Measurements from ENCODE around the gene NREP.
A peak's percentile ranks its signal among the peaks of the same experiment; 100 is the strongest.

The NREP gene

DNA sequence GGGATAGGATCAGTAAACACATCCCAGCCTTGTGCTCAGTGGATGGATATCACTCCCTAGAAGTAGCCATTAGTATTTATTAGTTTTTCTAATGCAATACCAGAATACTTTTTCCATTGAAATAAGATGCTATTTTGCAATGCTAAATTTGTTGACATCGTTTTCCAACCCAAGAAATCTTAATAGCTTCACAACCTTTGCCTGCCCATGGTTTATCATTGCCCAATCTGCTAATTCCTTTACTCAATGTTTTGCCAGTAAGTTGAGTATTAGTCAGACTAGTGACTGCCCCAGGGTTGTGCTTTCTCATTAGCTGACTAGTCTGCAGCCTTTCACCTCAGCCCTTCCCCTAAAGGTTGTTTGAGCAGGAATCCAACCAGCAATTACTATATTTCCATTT, 62.9 kb downstream of the NREP start:
- no peaks in the 10 kb centered on the region for H3K36me3 ChIP-seq
- no peak overlapping the region for H3K27ac ChIP-seq
- no peaks in the 10 kb centered on the region for H3K9me3 ChIP-seq (ENCODE audit: severe bottlenecking)
- no peak for DNase-seq
- H3K4me3 ChIP-seq (ENCODE audit: low read depth, low read length) = no peak overlapping the region
- no peaks in the 10 kb centered on the region for H3K27me3 ChIP-seq (ENCODE audit: insufficient read depth, low read depth, severe bottlenecking)
- TF ChIP-seq, protein P1, sequence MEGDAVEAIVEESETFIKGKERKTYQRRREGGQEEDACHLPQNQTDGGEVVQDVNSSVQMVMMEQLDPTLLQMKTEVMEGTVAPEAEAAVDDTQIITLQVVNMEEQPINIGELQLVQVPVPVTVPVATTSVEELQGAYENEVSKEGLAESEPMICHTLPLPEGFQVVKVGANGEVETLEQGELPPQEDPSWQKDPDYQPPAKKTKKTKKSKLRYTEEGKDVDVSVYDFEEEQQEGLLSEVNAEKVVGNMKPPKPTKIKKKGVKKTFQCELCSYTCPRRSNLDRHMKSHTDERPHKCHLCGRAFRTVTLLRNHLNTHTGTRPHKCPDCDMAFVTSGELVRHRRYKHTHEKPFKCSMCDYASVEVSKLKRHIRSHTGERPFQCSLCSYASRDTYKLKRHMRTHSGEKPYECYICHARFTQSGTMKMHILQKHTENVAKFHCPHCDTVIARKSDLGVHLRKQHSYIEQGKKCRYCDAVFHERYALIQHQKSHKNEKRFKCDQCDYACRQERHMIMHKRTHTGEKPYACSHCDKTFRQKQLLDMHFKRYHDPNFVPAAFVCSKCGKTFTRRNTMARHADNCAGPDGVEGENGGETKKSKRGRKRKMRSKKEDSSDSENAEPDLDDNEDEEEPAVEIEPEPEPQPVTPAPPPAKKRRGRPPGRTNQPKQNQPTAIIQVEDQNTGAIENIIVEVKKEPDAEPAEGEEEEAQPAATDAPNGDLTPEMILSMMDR (IDR thresholded peaks at IDR 0.05; ENCODE audit: low read depth, low read length) = no peak

DNA sequence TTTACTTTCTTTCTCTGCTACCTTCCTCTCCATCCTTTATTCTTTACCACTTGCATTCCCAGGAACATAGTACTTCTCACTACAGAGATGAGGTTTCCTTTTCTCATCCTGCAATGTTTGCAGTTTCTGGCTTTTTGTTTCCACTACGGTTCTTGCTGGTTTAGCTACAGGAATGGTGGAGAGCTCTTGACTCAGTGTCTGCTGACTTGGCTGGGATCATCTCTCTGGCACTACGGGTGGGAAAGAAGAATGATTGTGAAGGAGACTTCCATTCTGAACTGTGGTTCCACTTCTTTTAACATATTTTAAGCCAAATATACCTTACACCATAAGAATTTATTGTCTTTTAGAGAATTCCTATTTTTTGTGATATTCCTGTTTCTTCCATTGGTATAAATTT, 65.1 kb downstream of the NREP start:
- H3K36me3 ChIP-seq = no peaks in the 10 kb centered on the region
- no peak overlapping the region for H3K27ac ChIP-seq
- H3K27me3 ChIP-seq (ENCODE audit: insufficient read depth, low read depth, severe bottlenecking) = no peaks in the 10 kb centered on the region
- TF ChIP-seq, protein P1 (IDR thresholded peaks at IDR 0.05; ENCODE audit: low read depth, low read length) = no peak
- no peaks in the 10 kb centered on the region for H3K9me3 ChIP-seq (ENCODE audit: severe bottlenecking)
- no peak for DNase-seq
- no peak overlapping the region for H3K4me3 ChIP-seq (ENCODE audit: low read depth, low read length)

DNA sequence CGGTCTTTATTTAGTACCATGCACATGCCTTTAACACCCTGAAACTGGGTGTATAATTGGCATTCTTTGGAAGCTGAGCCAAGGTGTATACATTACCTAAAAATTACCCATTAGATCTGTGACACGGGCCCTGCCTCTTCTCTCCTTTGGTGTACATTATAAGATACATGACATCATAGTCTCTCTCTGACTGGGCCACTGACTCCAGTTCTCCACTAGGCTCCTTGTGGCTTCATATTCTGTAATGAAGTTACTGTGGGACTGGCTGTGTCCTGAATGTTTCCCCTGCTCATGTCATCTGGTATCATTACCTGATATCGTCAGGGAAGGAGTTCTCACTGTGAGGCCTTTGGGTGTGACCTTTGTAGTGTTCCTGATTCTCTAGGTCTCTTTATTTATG, 65.5 kb downstream of the NREP start:
- Histone ChIP-seq H3K4me3 (ENCODE audit: low read depth, low read length) (no peak overlapping the region), H3K36me3 (no peaks in the 10 kb centered on the region), H3K27ac (no peak overlapping the region), H3K9me3 (ENCODE audit: severe bottlenecking) (no peaks in the 10 kb centered on the region), H3K27me3 (ENCODE audit: insufficient read depth, low read depth, severe bottlenecking) (no peaks in the 10 kb centered on the region)
- TF ChIP-seq, protein P1 (IDR thresholded peaks at IDR 0.05; ENCODE audit: low read depth, low read length) = no peak
- DNase-seq = no peak

DNA sequence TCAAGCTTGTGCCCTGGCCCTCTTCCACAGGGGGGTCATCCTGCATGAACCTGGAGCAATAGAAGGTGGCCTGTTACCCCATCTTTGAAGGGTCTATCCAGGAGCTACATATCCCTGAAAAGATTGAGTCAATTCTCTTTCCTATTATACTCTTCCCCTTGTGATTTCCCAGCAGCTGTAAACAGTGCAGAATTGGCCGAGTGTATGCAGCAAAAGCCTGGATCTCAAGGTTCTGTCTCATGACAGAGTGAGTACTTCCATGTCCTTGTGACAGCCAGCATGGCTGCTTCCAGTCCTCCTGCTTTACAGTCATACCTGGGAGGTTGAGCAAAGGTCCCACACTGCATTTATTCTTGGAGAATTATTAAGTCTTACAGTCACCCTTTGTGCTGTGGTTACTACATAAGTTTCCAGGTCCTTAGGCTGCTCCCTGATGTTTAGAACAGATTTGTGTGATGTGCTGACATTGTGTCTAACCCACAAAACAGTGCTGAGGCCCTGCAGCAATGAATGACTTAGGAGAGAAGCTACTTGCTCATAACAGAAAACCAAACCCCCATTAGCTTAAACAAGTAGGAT, 67.5 kb downstream of the NREP start:
- Histone ChIP-seq H3K27ac (no peak overlapping the region), H3K9me3 (ENCODE audit: severe bottlenecking) (no peaks in the 10 kb centered on the region), H3K36me3 (no peaks in the 10 kb centered on the region), H3K27me3 (ENCODE audit: insufficient read depth, low read depth, severe bottlenecking) (no peaks in the 10 kb centered on the region), H3K4me3 (ENCODE audit: low read depth, low read length) (no peak overlapping the region)
- no peak for DNase-seq
- TF ChIP-seq, protein P1 (IDR thresholded peaks at IDR 0.05; ENCODE audit: low read depth, low read length) = no peak

DNA sequence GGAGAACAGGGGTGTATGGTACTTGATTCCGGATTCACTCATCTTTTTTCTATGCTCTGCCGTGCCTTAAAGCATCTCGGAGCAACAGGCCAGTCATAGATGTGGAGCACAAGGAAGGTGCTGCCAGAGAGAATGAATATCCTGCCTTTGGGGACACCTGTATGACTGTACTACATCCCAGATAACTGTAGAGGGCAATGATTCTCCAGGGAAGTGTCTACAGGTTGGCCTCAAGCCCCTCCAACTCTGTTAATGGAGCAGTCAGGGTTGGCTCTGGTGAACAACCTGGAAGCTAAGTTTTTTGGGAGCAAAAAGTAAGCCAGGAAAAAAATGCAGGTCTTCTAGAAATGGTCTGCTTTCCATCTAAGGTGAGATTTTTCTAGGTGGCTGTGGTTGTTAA, 71.0 kb downstream of the NREP start:
- DNase-seq = peak; percentile 40
- H3K36me3 ChIP-seq = no peaks in the 10 kb centered on the region
- no peaks in the 10 kb centered on the region for H3K9me3 ChIP-seq (ENCODE audit: severe bottlenecking)
- no peak overlapping the region for H3K4me3 ChIP-seq (ENCODE audit: low read depth, low read length)
- TF ChIP-seq, protein P1 (IDR thresholded peaks at IDR 0.05; ENCODE audit: low read depth, low read length) = peak; percentile 67
- H3K27ac ChIP-seq = no peak overlapping the region
- H3K27me3 ChIP-seq (ENCODE audit: insufficient read depth, low read depth, severe bottlenecking) = no peaks in the 10 kb centered on the region

DNA sequence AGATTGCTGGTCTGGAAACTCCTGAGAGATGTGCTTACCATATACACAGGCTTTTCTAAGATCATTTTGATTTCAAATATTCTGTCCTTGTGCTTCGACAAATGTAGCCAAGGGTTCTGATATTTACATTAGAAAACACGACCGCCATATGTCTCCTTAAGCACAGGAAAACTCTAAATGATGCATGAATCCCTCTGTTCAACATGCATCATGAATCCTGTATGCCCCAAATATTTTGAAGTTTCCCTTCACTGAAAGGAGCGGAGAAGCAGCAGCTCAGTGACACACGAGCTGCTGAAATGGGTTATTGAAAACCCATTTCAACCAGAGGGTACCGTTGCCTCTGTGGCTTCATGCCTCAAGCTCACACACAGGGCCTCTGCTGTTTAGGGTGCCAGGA, 74.4 kb downstream of the NREP start:
- no peak overlapping the region for H3K4me3 ChIP-seq (ENCODE audit: low read depth, low read length)
- H3K27me3 ChIP-seq (ENCODE audit: insufficient read depth, low read depth, severe bottlenecking) = no peaks in the 10 kb centered on the region
- H3K27ac ChIP-seq = no peak overlapping the region
- DNase-seq = no peak
- no peaks in the 10 kb centered on the region for H3K9me3 ChIP-seq (ENCODE audit: severe bottlenecking)
- H3K36me3 ChIP-seq = no peaks in the 10 kb centered on the region
- TF ChIP-seq, protein P1 (IDR thresholded peaks at IDR 0.05; ENCODE audit: low read depth, low read length) = no peak
